WTC11 (cell line): Measurements from ENCODE around the gene OR4F15. TPM values are rescaled to one million over a fixed set of nuclear protein-coding genes. Genes with fewer than 3 reads are reported as not detected.

Experiments
- ATAC-seq: fragments of 200-7000 bp; cut with Tn5 transposase; 2 replicates; pipeline ENCODE4 v1.10.0; 2021; ENCODE audit warnings: mild to moderate bottlenecking, moderate library complexity
- CTCF ChIA-PET: fragments of 300-600 bp; sonication (Branson Sonifier 250); formaldehyde crosslinking; loops from one replicate; lab custom pipeline; 2021; ENCODE audit warnings: antibody characterized with exemption; lab: Charles Lee
- POLR2A ChIA-PET: fragments of 350-600 bp; sonication (Branson Sonifier 250); formaldehyde crosslinking; loops from one replicate; lab custom pipeline; 2021; ENCODE audit warnings: antibody characterized with exemption; lab: Charles Lee
- DNase-seq: peaks from one replicate; pipeline ENCODE4 v3.0.0; 2021; ENCODE audit warnings: low spot score
- H3K27ac Mint-ChIP-seq: 2 replicates; pipeline ENCODE4 v1.8.0; 2021; ENCODE audit warnings: mixed read lengths
- H3K27me3 Mint-ChIP-seq: 2 replicates; pipeline ENCODE4 v1.8.0; 2021; ENCODE audit warnings: low read depth, mild to moderate bottlenecking, moderate library complexity, mixed read lengths
- H3K36me3 Mint-ChIP-seq: 2 replicates; pipeline ENCODE4 v1.8.0; 2021; ENCODE audit warnings: mixed read lengths
- H3K4me1 Mint-ChIP-seq: 2 replicates; pipeline ENCODE4 v1.8.0; 2022; ENCODE audit warnings: mixed read lengths
- H3K4me3 Mint-ChIP-seq: 2 replicates; pipeline ENCODE4 v1.8.0; 2021; ENCODE audit warnings: mild to moderate bottlenecking, moderate library complexity, mixed read lengths
- H3K9me3 Mint-ChIP-seq: 2 replicates; pipeline ENCODE4 v1.8.0; 2021; ENCODE audit warnings: mixed read lengths
- CREB1 ChIP-seq: sonication (generic); formaldehyde crosslinking; IDR thresholded peaks from 2 replicates; pipeline ENCODE4 v1.8.0; 2023; ENCODE audit warnings: mild to moderate bottlenecking, missing genetic modification reagents
- EMX1 ChIP-seq: fragments of 250-450 bp; sonication (Bioruptor Pico); IDR thresholded peaks from 2 replicates; pipeline ENCODE4 v1.8.0; 2021; ENCODE audit warnings: mild to moderate bottlenecking
- GRHL2 ChIP-seq: fragments of 250-450 bp; sonication (Bioruptor Pico); IDR thresholded peaks from 2 replicates; pipeline ENCODE4 v1.8.0; 2022; ENCODE audit warnings: mild to moderate bottlenecking, moderate library complexity; ENCODE audit not compliant: insufficient replicate concordance, severe bottlenecking
- HMGA2 ChIP-seq: fragments of 250-450 bp; sonication (Bioruptor Pico); IDR thresholded peaks from 2 replicates; pipeline ENCODE4 v1.4.0; 2021; ENCODE audit warnings: mild to moderate bottlenecking, moderate library complexity
- JUN ChIP-seq: sonication (generic); formaldehyde crosslinking; IDR thresholded peaks from 2 replicates; pipeline ENCODE4 v1.8.0; 2023; ENCODE audit warnings: mild to moderate bottlenecking, missing genetic modification reagents
- NFYB ChIP-seq: sonication (generic); formaldehyde crosslinking; conservative IDR thresholded peaks from 2 replicates; pipeline ENCODE4 v1.8.0; 2022; ENCODE audit warnings: low read depth, missing genetic modification reagents
- NR3C1 ChIP-seq: sonication (generic); formaldehyde crosslinking; conservative IDR thresholded peaks from 2 replicates; pipeline ENCODE4 v1.8.1; 2023; ENCODE audit warnings: low read depth, mild to moderate bottlenecking, missing genetic modification reagents
- PRRX2 ChIP-seq: fragments of 250-450 bp; sonication (Bioruptor Pico); IDR thresholded peaks from 2 replicates; pipeline ENCODE4 v1.8.0; 2021; ENCODE audit warnings: mild to moderate bottlenecking
- SOX15 ChIP-seq: fragments of 250-450 bp; sonication (Bioruptor Pico); IDR thresholded peaks from 2 replicates; pipeline ENCODE4 v1.9.0; 2021; ENCODE audit warnings: mild to moderate bottlenecking
- TCF7 ChIP-seq: sonication (generic); formaldehyde crosslinking; IDR thresholded peaks from 2 replicates; pipeline ENCODE4 v1.8.0; 2022; ENCODE audit warnings: mild to moderate bottlenecking, low read depth, missing genetic modification reagents, moderate library complexity
- ZBTB21 ChIP-seq: sonication (generic); formaldehyde crosslinking; IDR thresholded peaks from 2 replicates; pipeline ENCODE4 v1.8.1; 2023; ENCODE audit warnings: mild to moderate bottlenecking, missing genetic modification reagents, borderline replicate concordance
- ZNF121 ChIP-seq: sonication (generic); formaldehyde crosslinking; IDR thresholded peaks from 2 replicates; pipeline ENCODE4 v1.8.0; 2023; ENCODE audit warnings: missing genetic modification reagents
- ZNF219 ChIP-seq: sonication (generic); formaldehyde crosslinking; IDR thresholded peaks from 2 replicates; pipeline ENCODE4 v1.8.0; 2023; ENCODE audit warnings: missing genetic modification reagents, mild to moderate bottlenecking, borderline replicate concordance
- ZNF416 ChIP-seq: fragments of 250-450 bp; sonication (Bioruptor Pico); IDR thresholded peaks from 2 replicates; pipeline ENCODE4 v1.9.0; 2021; ENCODE audit warnings: mild to moderate bottlenecking, inconsistent platforms
- total RNA-seq: library from RNA; stranded (reverse); gene quantifications from 3 replicates; pipeline ENCODE4 v1.2.3, GENCODE V29; 2021
- TF ChIP-seq, protein P1 (sequence below): sonication (generic); formaldehyde crosslinking; IDR thresholded peaks from 2 replicates; pipeline ENCODE4 v1.8.1; 2023; ENCODE audit warnings: mild to moderate bottlenecking, missing genetic modification reagents, borderline replicate concordance
- TF ChIP-seq, protein P2 (sequence below): fragments of 250-450 bp; sonication (Bioruptor Pico); IDR thresholded peaks from 2 replicates; pipeline ENCODE4 v1.9.0; 2021; ENCODE audit warnings: mild to moderate bottlenecking
- TF ChIP-seq, protein P3 (sequence below): fragments of 250-450 bp; sonication (Bioruptor Pico); IDR thresholded peaks from 2 replicates; pipeline ENCODE4 v1.8.0; 2021; ENCODE audit warnings: mild to moderate bottlenecking
- TF ChIP-seq, protein P4 (sequence below): fragments of 250-450 bp; sonication (Bioruptor Pico); IDR thresholded peaks from 2 replicates; pipeline ENCODE4 v1.9.0; 2021; ENCODE audit warnings: moderate library complexity, mild to moderate bottlenecking, inconsistent platforms, borderline replicate concordance
- TF ChIP-seq, protein P5 (sequence below): sonication (generic); formaldehyde crosslinking; IDR thresholded peaks from 2 replicates; pipeline ENCODE4 v1.8.1; 2023; ENCODE audit warnings: mild to moderate bottlenecking, missing genetic modification reagents, moderate library complexity
- TF ChIP-seq, protein P6 (sequence below): sonication (generic); formaldehyde crosslinking; IDR thresholded peaks from 2 replicates; pipeline ENCODE4 v1.8.1; 2023; ENCODE audit warnings: mild to moderate bottlenecking, missing genetic modification reagents

OR4F15 gene
- total RNA-seq, 1 experiment from 2014 or later: not detected

DNA sequence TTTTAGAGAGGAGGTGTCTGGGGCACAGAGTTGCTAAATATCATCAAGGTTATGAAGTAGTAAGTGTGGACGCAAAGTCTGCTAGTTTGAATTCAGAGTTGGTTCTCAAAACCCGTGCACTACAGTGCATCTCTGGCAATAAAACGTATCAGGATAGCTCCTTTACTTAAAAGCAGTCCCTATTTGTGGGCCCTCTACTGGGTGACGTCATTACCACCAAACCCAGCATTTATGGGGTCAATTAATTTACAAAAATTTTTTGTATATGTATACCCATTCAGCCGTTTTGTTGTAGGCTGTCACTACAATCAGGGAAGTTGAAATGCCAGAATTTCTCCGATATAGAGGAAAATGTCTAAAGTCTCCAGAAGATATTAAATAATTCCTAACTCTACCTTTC lies 8.8 kb downstream of the OR4F15 start (continued):
- TF ChIP-seq TCF7: no peak

DNA sequence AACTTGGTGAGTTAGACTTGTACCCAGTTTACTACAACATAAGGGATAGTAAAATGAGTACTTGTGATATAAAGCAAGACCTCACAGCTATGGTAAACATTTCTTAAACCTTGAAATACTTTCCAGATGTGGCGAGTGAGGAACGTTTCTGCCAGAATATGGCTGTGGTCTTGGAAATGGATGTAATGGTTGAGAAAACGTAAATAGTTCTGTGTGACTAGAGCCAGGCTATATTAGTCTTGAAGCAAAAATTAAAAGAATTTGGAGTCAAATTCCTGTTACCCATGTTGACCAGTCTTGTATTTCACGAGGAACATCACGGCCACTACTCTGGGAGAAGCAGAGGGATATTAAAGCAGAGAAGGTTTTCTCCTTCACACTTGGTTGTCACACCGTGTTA lies 15.3 kb downstream of the OR4F15 start:
- TF ChIP-seq, protein P1, sequence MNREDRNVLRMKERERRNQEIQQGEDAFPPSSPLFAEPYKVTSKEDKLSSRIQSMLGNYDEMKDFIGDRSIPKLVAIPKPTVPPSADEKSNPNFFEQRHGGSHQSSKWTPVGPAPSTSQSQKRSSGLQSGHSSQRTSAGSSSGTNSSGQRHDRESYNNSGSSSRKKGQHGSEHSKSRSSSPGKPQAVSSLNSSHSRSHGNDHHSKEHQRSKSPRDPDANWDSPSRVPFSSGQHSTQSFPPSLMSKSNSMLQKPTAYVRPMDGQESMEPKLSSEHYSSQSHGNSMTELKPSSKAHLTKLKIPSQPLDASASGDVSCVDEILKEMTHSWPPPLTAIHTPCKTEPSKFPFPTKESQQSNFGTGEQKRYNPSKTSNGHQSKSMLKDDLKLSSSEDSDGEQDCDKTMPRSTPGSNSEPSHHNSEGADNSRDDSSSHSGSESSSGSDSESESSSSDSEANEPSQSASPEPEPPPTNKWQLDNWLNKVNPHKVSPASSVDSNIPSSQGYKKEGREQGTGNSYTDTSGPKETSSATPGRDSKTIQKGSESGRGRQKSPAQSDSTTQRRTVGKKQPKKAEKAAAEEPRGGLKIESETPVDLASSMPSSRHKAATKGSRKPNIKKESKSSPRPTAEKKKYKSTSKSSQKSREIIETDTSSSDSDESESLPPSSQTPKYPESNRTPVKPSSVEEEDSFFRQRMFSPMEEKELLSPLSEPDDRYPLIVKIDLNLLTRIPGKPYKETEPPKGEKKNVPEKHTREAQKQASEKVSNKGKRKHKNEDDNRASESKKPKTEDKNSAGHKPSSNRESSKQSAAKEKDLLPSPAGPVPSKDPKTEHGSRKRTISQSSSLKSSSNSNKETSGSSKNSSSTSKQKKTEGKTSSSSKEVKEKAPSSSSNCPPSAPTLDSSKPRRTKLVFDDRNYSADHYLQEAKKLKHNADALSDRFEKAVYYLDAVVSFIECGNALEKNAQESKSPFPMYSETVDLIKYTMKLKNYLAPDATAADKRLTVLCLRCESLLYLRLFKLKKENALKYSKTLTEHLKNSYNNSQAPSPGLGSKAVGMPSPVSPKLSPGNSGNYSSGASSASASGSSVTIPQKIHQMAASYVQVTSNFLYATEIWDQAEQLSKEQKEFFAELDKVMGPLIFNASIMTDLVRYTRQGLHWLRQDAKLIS (CRISPR knock-in tag): no peak
- TF ChIP-seq SOX15: no peak
- TF ChIP-seq ZNF121 (CRISPR knock-in tag): no peak
- TF ChIP-seq, protein P2, sequence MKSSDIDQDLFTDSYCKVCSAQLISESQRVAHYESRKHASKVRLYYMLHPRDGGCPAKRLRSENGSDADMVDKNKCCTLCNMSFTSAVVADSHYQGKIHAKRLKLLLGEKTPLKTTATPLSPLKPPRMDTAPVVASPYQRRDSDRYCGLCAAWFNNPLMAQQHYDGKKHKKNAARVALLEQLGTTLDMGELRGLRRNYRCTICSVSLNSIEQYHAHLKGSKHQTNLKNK: no peak
- TF ChIP-seq HMGA2 (CRISPR knock-in tag): no peak
- no peak for TF ChIP-seq EMX1
- TF ChIP-seq, protein P3, sequence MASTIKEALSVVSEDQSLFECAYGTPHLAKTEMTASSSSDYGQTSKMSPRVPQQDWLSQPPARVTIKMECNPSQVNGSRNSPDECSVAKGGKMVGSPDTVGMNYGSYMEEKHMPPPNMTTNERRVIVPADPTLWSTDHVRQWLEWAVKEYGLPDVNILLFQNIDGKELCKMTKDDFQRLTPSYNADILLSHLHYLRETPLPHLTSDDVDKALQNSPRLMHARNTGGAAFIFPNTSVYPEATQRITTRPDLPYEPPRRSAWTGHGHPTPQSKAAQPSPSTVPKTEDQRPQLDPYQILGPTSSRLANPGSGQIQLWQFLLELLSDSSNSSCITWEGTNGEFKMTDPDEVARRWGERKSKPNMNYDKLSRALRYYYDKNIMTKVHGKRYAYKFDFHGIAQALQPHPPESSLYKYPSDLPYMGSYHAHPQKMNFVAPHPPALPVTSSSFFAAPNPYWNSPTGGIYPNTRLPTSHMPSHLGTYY (CRISPR knock-in tag): no peak
- TF ChIP-seq, protein P4, sequence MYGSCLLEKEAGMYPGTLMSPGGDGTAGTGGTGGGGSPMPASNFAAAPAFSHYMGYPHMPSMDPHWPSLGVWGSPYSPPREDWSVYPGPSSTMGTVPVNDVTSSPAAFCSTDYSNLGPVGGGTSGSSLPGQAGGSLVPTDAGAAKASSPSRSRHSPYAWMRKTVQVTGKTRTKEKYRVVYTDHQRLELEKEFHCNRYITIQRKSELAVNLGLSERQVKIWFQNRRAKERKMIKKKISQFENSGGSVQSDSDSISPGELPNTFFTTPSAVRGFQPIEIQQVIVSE (CRISPR knock-in tag): no peak
- TF ChIP-seq GRHL2 (CRISPR knock-in tag): no peak
- no peak for TF ChIP-seq ZNF219
- no peak for TF ChIP-seq NFYB
- no peak for TF ChIP-seq NR3C1 (CRISPR knock-in tag)
- TF ChIP-seq ZBTB21: no peak
- TF ChIP-seq ZNF416: no peak
- TF ChIP-seq PRRX2 (CRISPR knock-in tag): no peak
- TF ChIP-seq, protein P5, sequence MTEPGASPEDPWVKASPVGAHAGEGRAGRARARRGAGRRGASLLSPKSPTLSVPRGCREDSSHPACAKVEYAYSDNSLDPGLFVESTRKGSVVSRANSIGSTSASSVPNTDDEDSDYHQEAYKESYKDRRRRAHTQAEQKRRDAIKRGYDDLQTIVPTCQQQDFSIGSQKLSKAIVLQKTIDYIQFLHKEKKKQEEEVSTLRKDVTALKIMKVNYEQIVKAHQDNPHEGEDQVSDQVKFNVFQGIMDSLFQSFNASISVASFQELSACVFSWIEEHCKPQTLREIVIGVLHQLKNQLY: no peak
- TF ChIP-seq JUN: no peak
- TF ChIP-seq, protein P6, sequence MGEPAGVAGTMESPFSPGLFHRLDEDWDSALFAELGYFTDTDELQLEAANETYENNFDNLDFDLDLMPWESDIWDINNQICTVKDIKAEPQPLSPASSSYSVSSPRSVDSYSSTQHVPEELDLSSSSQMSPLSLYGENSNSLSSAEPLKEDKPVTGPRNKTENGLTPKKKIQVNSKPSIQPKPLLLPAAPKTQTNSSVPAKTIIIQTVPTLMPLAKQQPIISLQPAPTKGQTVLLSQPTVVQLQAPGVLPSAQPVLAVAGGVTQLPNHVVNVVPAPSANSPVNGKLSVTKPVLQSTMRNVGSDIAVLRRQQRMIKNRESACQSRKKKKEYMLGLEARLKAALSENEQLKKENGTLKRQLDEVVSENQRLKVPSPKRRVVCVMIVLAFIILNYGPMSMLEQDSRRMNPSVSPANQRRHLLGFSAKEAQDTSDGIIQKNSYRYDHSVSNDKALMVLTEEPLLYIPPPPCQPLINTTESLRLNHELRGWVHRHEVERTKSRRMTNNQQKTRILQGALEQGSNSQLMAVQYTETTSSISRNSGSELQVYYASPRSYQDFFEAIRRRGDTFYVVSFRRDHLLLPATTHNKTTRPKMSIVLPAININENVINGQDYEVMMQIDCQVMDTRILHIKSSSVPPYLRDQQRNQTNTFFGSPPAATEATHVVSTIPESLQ (CRISPR knock-in tag): no peak
- TF ChIP-seq CREB1: no peak
- H3K27ac Mint-ChIP-seq: no peak overlapping the region
- H3K4me1 Mint-ChIP-seq: no peaks in the 10 kb centered on the region
- H3K4me3 Mint-ChIP-seq: no peak overlapping the region
- ChIA-PET POLR2A (no interaction called here), CTCF (no interaction called here)
- H3K9me3 Mint-ChIP-seq: peaks cover 6% of the 10 kb centered on the region; the same call in 1 of the 2 replicates
- ATAC-seq (no peak), DNase-seq (no peak)
- no peaks in the 10 kb centered on the region for H3K36me3 Mint-ChIP-seq
- peaks cover 12% of the 10 kb centered on the region for H3K27me3 Mint-ChIP-seq
